ENCODE results near the gene CTNND2.

DNA sequence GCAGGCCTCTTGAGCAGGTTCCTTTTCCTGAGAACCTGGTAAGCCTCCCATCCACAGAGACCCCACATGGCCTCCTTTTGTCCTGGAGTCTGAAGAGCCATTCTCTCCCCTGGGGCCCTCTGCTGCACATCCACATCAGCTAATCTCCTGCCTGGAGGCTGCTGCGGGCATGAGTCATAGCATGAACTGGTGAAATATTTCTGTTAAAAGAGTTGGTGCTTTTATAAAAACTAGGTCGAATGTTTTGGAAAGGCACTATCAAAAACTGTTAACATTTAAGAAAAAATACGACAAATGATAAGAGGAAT is 399.4 kb downstream of the CTNND2 start:
- TF ChIP-seq, protein P1, sequence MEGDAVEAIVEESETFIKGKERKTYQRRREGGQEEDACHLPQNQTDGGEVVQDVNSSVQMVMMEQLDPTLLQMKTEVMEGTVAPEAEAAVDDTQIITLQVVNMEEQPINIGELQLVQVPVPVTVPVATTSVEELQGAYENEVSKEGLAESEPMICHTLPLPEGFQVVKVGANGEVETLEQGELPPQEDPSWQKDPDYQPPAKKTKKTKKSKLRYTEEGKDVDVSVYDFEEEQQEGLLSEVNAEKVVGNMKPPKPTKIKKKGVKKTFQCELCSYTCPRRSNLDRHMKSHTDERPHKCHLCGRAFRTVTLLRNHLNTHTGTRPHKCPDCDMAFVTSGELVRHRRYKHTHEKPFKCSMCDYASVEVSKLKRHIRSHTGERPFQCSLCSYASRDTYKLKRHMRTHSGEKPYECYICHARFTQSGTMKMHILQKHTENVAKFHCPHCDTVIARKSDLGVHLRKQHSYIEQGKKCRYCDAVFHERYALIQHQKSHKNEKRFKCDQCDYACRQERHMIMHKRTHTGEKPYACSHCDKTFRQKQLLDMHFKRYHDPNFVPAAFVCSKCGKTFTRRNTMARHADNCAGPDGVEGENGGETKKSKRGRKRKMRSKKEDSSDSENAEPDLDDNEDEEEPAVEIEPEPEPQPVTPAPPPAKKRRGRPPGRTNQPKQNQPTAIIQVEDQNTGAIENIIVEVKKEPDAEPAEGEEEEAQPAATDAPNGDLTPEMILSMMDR (IDR thresholded peaks at IDR 0.05) = no peak
- TF ChIP-seq POLR2AphosphoS5 (IDR thresholded peaks at IDR 0.05; ENCODE audit: low read depth, low read length) = no peak
- no peak for TF ChIP-seq YY1 (IDR thresholded peaks at IDR 0.05; ENCODE audit: low read depth)
- no peak for TF ChIP-seq GATA2 (CRISPR knock-in tag; IDR thresholded peaks at IDR 0.05)
- TF ChIP-seq RCOR1 (IDR thresholded peaks at IDR 0.05; ENCODE audit: low read length) = no peak
- TF ChIP-seq CHD2 (IDR thresholded peaks at IDR 0.05; ENCODE audit: low read length, partially characterized antibody) = no peak
- no peak for TF ChIP-seq RFX5 (IDR thresholded peaks at IDR 0.05; ENCODE audit: low read length)
- TF ChIP-seq TEAD4 (IDR thresholded peaks at IDR 0.05; ENCODE audit: borderline replicate concordance, insufficient read depth) = no peak

Data from SK-N-SH (cell line).